GM18861 (cell line): ENCODE data around the gene BCAN.

Experiments used
- ATAC-seq: cut with Tn5 transposase; IDR thresholded peaks from one replicate; pipeline ENCODE4 v1.9.1; 2021; ENCODE audit not compliant: unreplicated experiment

The BCAN gene

GRCh38 chr1:156643778-156644092 lies 1.8 kb downstream of the BCAN start:
- ATAC-seq, result no peak

DNA sequence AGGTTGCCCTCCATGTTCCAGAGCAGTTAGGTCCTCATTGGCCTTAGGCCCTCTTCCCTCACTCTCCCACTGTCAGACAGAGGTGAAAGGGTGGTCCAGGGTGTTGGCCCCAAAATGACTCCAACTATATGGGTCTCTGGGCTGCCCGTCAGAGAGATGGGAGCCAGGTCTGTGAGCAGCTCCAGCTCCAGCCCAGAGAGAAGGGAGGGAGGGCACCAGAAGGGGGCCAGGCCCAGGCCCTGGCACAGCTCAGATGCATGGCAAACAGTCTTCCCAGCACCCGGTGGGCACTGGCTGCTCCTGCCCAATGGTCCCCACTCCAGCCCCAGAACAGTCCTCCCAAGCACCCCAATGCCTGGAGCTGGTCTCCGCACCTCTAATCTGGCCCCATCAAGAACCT lies 2.2 kb downstream of the BCAN start:
- ATAC-seq, result no peak

DNA sequence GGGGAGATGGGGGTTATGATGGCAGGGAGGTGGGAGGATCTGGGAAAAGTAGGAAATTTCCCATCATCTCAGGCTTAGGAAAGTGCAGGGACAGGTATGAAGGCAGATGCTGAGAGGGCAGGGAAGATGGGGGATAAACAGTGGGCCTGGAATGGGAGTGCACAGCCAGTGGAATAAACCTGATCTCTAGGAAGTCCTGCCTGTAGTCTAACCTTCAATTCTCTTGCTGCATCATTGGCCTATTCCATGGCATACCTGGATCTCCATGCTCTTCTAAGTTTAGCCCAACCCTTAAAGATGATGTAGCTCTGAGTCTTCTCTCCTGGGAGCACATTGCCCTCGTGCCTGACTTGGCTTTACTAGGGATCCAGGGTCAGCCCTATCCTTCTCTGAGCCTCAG lies 2.7 kb downstream of the BCAN start:
- ATAC-seq, result no peak

- ATAC-seq, result no peak
These were observed 3.1 kb downstream of the BCAN start for GRCh38 chr1:156645056-156645455.

GRCh38 chr1:156645666-156646065 lies 3.7 kb downstream of the BCAN start:
- ATAC-seq, result no peak

- no peak for ATAC-seq
These were observed 4.9 kb downstream of the BCAN start for GRCh38 chr1:156646738-156647211.

DNA sequence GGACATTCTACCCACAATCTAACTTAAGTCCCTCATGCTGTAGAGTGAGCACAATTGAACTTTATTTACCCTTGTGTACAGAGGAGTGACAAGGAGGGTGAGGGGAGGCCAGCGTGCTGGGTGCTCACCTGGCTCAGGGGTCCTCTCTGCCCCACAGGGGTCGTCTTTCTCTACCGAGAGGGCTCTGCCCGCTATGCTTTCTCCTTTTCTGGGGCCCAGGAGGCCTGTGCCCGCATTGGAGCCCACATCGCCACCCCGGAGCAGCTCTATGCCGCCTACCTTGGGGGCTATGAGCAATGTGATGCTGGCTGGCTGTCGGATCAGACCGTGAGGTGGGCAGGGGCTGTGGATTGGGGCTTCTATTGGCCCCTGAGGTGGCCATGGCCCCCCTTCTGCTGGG lies 5.4 kb downstream of the BCAN start:
- no peak for ATAC-seq

DNA sequence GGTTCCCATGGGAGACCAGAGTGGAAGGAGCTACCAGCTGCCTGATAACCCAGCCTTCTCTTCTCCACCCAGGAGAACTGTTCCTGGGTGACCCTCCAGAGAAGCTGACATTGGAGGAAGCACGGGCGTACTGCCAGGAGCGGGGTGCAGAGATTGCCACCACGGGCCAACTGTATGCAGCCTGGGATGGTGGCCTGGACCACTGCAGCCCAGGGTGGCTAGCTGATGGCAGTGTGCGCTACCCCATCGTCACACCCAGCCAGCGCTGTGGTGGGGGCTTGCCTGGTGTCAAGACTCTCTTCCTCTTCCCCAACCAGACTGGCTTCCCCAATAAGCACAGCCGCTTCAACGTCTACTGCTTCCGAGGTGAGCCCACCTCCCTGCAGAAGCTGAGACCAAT lies 6.6 kb downstream of the BCAN start:
- no peak for ATAC-seq

DNA sequence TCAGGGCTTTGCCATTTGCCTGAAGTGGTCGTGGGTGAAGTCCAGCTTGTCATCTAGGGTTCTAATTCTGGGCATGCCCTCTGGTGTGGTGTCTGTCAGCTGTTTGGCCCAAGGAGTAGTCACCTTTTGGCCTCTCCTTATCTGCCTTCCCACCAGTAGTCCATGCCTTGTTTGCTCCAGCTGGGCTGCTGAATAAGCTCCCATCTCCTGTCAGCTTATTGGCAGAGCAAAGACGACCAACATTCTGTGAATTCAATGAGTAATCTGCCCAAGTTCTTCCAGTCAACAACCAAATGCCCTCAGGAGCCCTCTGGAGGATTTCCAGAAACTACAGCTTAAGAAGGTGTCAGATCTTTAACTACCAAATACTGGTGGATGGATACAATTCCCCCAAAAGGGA lies 7.0 kb downstream of the BCAN start:
- no peak for ATAC-seq

- no peak for ATAC-seq
These were observed 10.4 kb downstream of the BCAN start for GRCh38 chr1:156652131-156652991.

GRCh38 chr1:156652992-156653355 lies 11.1 kb downstream of the BCAN start:
- ATAC-seq, result no peak

DNA sequence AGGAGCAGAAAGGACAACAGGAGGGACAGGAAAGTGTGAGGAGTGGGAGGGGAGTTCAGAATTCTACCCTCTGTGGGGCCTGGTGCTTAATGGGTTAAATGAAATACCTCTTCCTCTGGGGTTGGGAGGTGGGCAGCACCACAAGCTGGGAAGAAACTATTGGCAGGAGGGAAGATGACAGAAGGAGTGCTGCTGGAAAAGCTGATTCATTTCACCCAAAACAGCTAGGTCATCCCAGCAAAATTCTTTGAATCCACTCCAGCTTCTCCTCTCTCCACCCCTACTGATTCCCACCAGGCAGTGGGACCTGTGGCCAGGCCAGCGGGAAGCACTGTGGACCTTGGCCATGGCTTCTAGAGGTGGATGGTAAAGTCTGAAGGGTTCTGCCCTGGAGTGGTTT lies 12.8 kb downstream of the BCAN start:
- ATAC-seq, result no peak

- ATAC-seq, result no peak
These were observed 13.4 kb downstream of the BCAN start for GRCh38 chr1:156655151-156655903.

- no peak for ATAC-seq
These were observed 14.1 kb downstream of the BCAN start for GRCh38 chr1:156655904-156656516.

- ATAC-seq, result no peak
These were observed 15.2 kb downstream of the BCAN start for GRCh38 chr1:156656806-156657740.

DNA sequence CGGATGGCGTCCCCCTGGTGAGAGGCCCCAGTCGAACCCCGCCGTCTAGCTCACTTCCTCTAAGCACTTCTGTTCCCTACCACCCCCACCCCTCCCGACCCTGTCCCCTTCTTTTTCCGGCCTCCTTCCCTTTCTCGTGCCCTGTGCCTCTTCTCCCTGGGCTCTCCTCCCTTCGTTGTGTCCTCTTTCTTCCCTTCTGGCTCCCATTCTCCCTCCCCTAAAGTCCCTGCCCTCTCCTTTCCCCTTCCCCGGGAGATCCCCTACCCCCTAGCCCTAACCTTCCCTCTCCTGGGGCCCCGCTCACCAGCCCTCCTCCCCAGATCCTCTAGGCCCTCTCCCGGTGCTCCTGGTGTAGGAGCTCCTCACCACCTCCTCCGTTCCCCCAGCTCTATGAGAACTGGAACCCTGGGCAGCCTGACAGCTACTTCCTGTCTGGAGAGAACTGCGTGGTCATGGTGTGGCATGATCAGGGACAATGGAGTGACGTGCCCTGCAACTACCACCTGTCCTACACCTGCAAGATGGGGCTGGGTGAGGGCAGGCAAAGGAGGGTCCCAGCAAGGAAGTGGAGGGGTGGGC lies 15.9 kb downstream of the BCAN start:
- no peak for ATAC-seq

DNA sequence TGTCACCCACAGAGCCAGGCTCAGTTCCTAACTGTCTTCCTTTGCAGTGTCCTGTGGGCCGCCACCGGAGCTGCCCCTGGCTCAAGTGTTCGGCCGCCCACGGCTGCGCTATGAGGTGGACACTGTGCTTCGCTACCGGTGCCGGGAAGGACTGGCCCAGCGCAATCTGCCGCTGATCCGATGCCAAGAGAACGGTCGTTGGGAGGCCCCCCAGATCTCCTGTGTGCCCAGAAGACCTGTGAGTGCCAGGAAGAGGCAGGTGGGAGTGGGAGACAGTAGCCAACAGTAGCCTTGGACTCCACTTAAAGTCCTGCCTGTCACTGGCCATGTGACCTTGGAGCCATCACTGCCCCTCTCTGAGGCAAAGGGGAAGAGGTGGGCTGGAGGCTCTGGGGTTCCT lies 16.6 kb downstream of the BCAN start:
- ATAC-seq, result no peak

DNA sequence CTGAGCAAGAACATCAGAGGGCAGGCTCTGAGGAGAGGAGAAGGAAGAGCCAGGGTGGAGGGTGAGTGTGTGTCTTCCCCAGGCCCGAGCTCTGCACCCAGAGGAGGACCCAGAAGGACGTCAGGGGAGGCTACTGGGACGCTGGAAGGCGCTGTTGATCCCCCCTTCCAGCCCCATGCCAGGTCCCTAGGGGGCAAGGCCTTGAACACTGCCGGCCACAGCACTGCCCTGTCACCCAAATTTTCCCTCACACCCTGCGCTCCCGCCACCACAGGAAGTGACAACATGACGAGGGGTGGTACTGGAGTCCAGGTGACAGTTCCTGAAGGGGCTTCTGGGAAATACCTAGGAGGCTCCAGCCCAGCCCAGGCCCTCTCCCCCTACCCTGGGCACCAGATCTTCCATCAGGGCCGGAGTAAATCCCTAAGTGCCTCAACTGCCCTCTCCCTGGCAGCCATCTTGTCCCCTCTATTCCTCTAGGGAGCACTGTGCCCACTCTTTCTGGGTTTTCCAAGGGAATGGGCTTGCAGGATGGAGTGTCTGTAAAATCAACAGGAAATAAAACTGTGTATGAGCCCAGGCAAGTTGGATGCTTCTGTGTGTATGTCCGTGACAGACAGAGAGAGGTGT lies 17.1 kb downstream of the BCAN start:
- ATAC-seq, result no peak

DNA sequence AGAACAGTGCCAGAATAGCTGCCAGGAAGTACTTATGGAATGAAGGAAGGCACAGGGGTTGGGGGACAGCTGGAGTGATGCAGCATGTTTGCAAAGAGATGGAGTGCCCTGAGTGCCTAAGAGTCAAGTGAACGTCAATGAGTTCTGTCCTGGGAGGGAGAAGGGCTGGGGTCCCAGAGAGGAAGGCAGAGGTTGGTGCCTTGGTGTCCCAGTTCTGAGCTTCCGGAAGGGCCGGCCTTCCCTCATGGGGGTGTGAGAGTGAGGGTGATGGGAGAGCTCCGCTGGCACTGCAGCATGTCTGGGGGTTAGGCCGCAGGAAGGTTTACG lies 17.7 kb downstream of the BCAN start:
- ATAC-seq, result no peak
